Fibroblast of lung (primary cell): Measurements from ENCODE around the gene UBXN6. TPM values are rescaled to one million over a fixed set of nuclear protein-coding genes. Genes with fewer than 3 reads are reported as not detected.

Experiments used
- DNase-seq, 2 donors: peaks; one replicate each; pipeline versions ENCODE4 v3.0.0 to v3.0.0-alpha.2; 2010; ENCODE audit warnings: low read depth in 2 of 2
- H2AFZ ChIP-seq: 2 replicates; pipeline ENCODE4 v1.5.1; 2012; ENCODE audit warnings: low read length, control low read depth, inconsistent platforms
- H3K27ac ChIP-seq: 2 replicates; pipeline ENCODE4 v1.5.1; 2011; ENCODE audit warnings: low read length, control low read depth; ENCODE audit not compliant: insufficient read depth
- H3K27me3 ChIP-seq: 2 replicates; pipeline ENCODE4 v1.5.1; 2011; ENCODE audit warnings: mild to moderate bottlenecking, low read length; ENCODE audit not compliant: control insufficient read depth, insufficient read depth
- H3K36me3 ChIP-seq: 2 replicates; pipeline ENCODE4 v1.5.1; 2011; ENCODE audit warnings: low read length; ENCODE audit not compliant: control insufficient read depth, insufficient read depth
- H3K4me1 ChIP-seq: 2 replicates; pipeline ENCODE4 v1.5.1; 2011; ENCODE audit warnings: low read length; ENCODE audit not compliant: control insufficient read depth, insufficient read depth; ENCODE audit errors: extremely low read depth
- H3K4me2 ChIP-seq: 2 replicates; pipeline ENCODE4 v1.5.1; 2011; ENCODE audit warnings: low read length, control low read depth; ENCODE audit not compliant: insufficient read depth; ENCODE audit errors: extremely low read depth
- H3K4me3 ChIP-seq, 4 experiments: fragments of 200-600 bp in 1 of 4; sonication (generic) in 1 of 4; replicated peaks in 1 of 4; 2 replicates each; pipeline ENCODE4 v1.5.1; 2011 to 2016; ENCODE audit warnings: low read length in 4 of 4, low read depth in 3 of 4, mild to moderate bottlenecking in 3 of 4, control low read depth in 2 of 4, inconsistent platforms in 1 of 4, mixed read lengths in 1 of 4; ENCODE audit not compliant: insufficient read depth in 1 of 4; ENCODE audit errors: control extremely low read depth in 1 of 4
- H3K79me2 ChIP-seq: 2 replicates; pipeline ENCODE4 v1.5.1; 2012; ENCODE audit warnings: mild to moderate bottlenecking, low read length, inconsistent platforms; ENCODE audit not compliant: control insufficient read depth, insufficient read depth
- H3K9ac ChIP-seq: 2 replicates; pipeline ENCODE4 v1.5.1; 2011; ENCODE audit warnings: mild to moderate bottlenecking, low read length, control low read depth; ENCODE audit not compliant: insufficient read depth
- H3K9me3 ChIP-seq: 2 replicates; pipeline ENCODE4 v1.5.1; 2012; ENCODE audit warnings: low read depth, low read length; ENCODE audit not compliant: control insufficient read depth, insufficient read depth
- H4K20me1 ChIP-seq: 2 replicates; pipeline ENCODE4 v1.5.1; 2011; ENCODE audit warnings: low read length; ENCODE audit not compliant: control insufficient read depth, insufficient read depth; ENCODE audit errors: extremely low read depth
- EZH2 ChIP-seq: IDR thresholded peaks from 2 replicates; pipeline ENCODE4 v1.5.1; 2012; ENCODE audit warnings: low read length, control low read depth, mild to moderate bottlenecking; ENCODE audit errors: missing control alignments
- polyA plus RNA-seq, 2 donors: library from polyadenylated mRNA; depleted of rRNA in 1 of 2; stranded (reverse) in 1 of 2; unstranded in 1 of 2; fragments of >200 nt; gene quantifications; 2 replicates each; pipeline ENCODE4 v1.2.1, GENCODE V29; 2011 to 2012; ENCODE audit warnings: missing spikeins in 1 of 2
- total RNA-seq: library from RNA; depleted of rRNA; stranded (reverse); fragments of >200 nt; gene quantifications from 2 replicates; pipeline ENCODE4 v1.2.1, GENCODE V29; 2014
- TF ChIP-seq, protein P1 (sequence below), 2 donors: IDR thresholded peaks in 1 of 2; conservative IDR thresholded peaks in 1 of 2; 1 replicate in 1 of 2; 2 replicates in 1 of 2; pipeline ENCODE4 v1.5.1; 2011 to 2012; ENCODE audit warnings: low read length in 2 of 2, control low read depth in 1 of 2, inconsistent platforms in 1 of 2, low read depth in 1 of 2, mild to moderate bottlenecking in 1 of 2

The UBXN6 gene
- total and polyA plus RNA-seq, 2 donors (not counting 1 experiment from before 2014, with no cell fraction given) = 49.1 to 114 TPM

GRCh38 chr19:4491446-4491845, 33.9 kb upstream of the UBXN6 start:
- DNase-seq = no peak
- no peaks in the 10 kb centered on the region for H3K4me1 ChIP-seq
- H3K36me3 ChIP-seq = peaks cover 30% of the 10 kb centered on the region
- H3K9ac ChIP-seq = no peak overlapping the region
- H3K4me2 ChIP-seq = no peak overlapping the region
- H3K79me2 ChIP-seq = no peaks in the 10 kb centered on the region
- no peak overlapping the region for H2AFZ ChIP-seq
- H3K9me3 ChIP-seq = no peaks in the 10 kb centered on the region
- no peaks in the 10 kb centered on the region for H3K27me3 ChIP-seq
- no peak overlapping the region for H3K4me3 ChIP-seq
- H3K27ac ChIP-seq = no peak overlapping the region
- H4K20me1 ChIP-seq = no peaks in the 10 kb centered on the region
- TF ChIP-seq, protein P1, sequence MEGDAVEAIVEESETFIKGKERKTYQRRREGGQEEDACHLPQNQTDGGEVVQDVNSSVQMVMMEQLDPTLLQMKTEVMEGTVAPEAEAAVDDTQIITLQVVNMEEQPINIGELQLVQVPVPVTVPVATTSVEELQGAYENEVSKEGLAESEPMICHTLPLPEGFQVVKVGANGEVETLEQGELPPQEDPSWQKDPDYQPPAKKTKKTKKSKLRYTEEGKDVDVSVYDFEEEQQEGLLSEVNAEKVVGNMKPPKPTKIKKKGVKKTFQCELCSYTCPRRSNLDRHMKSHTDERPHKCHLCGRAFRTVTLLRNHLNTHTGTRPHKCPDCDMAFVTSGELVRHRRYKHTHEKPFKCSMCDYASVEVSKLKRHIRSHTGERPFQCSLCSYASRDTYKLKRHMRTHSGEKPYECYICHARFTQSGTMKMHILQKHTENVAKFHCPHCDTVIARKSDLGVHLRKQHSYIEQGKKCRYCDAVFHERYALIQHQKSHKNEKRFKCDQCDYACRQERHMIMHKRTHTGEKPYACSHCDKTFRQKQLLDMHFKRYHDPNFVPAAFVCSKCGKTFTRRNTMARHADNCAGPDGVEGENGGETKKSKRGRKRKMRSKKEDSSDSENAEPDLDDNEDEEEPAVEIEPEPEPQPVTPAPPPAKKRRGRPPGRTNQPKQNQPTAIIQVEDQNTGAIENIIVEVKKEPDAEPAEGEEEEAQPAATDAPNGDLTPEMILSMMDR (conservative IDR thresholded peaks at IDR 0.05 in 1 of 2, IDR thresholded peaks at IDR 0.05 in 1 of 2; ENCODE audit: low read depth in 1 of 2, low read length in 2 of 2) = no peak
- TF ChIP-seq EZH2 = no peak

- no peak overlapping the region for H3K9ac ChIP-seq
- H2AFZ ChIP-seq = no peak overlapping the region
These were observed 30.9 kb upstream of the UBXN6 start for GRCh38 chr19:4488496-4488895.

DNA sequence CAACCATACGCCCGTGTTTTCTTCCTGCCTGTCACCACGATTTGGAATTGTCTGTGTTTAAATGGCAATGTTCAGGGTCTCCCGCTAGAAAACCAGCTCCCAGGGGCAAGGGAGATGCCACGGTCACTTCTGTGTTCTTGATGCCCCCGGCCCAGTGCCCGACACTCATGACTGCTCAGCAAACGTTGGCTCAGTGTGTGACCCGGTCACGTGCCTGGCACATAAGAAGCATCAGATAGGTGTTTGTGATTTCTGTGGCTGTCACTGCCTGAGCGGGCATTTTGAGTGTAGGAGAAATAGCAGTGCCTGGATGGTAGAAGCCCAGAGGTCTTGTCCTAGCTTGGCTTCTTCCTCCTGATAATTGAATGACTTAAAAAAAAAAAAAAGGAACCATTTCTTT, 30.0 kb upstream of the UBXN6 start:
- no peaks in the 10 kb centered on the region for H3K79me2 ChIP-seq
- H3K4me1 ChIP-seq = no peaks in the 10 kb centered on the region
- no peaks in the 10 kb centered on the region for H3K9me3 ChIP-seq
- H2AFZ ChIP-seq = no peak overlapping the region
- H4K20me1 ChIP-seq = no peaks in the 10 kb centered on the region
- H3K27ac ChIP-seq = no peak overlapping the region
- no peaks in the 10 kb centered on the region for H3K27me3 ChIP-seq
- H3K4me2 ChIP-seq = no peak overlapping the region
- H3K9ac ChIP-seq = no peak overlapping the region
- peaks cover 26% of the 10 kb centered on the region for H3K36me3 ChIP-seq
- TF ChIP-seq, protein P1 (conservative IDR thresholded peaks at IDR 0.05 in 1 of 2, IDR thresholded peaks at IDR 0.05 in 1 of 2; ENCODE audit: low read depth in 1 of 2, low read length in 2 of 2) = no peak
- TF ChIP-seq EZH2 = no peak
- H3K4me3 ChIP-seq = no peak overlapping the region
- DNase-seq = no peak

More at GRCh38 chr19:4488496-4488895, 30.9 kb upstream of the UBXN6 start:
- Histone ChIP-seq H4K20me1 (no peaks in the 10 kb centered on the region), H3K4me1 (no peaks in the 10 kb centered on the region), H3K36me3 (peaks cover 25% of the 10 kb centered on the region), H3K27ac (no peak overlapping the region), H3K27me3 (no peaks in the 10 kb centered on the region), H3K4me3 (no peak overlapping the region), H3K9me3 (no peaks in the 10 kb centered on the region), H3K4me2 (no peak overlapping the region), H3K79me2 (no peaks in the 10 kb centered on the region)
- no peak for TF ChIP-seq EZH2
- TF ChIP-seq, protein P1 (conservative IDR thresholded peaks at IDR 0.05 in 1 of 2, IDR thresholded peaks at IDR 0.05 in 1 of 2; ENCODE audit: low read depth in 1 of 2, low read length in 2 of 2) = no peak
- DNase-seq = no peak
